Stomach (tissue), 9 donors: ENCODE results near the gene TRNT1. TPM values are rescaled to one million over a fixed set of nuclear protein-coding genes. Genes with fewer than 3 reads are reported as not detected.
A peak's percentile ranks its signal among the peaks of the same experiment; 100 is the strongest.

Experiments used
- DNase-seq, 2 donors: peaks; one replicate each; pipeline versions ENCODE4 v3.0.0 to v3.0.0-alpha.2; 2013 to 2019
- H3K27ac ChIP-seq, 5 donors: fragments of 200-600 bp in 4 of 5; sonication (generic) in 4 of 5; one replicate each; pipeline ENCODE4 v1.5.1; 2013 to 2019; ENCODE audit warnings: mild to moderate bottlenecking in 1 of 5, moderate library complexity in 1 of 5
- H3K27me3 ChIP-seq, 3 donors: fragments of 200-600 bp; sonication (generic); one replicate each; pipeline ENCODE4 v1.5.1; 2017 to 2019; ENCODE audit warnings: mixed run types in 1 of 3
- H3K36me3 ChIP-seq, 4 donors: fragments of 200-600 bp; sonication (generic); 1 replicate in 3 of 4; 2 replicates in 1 of 4; pipeline ENCODE4 v1.5.1; 2016 to 2019
- H3K4me1 ChIP-seq, 4 donors: fragments of 200-600 bp; sonication (generic); one replicate each; pipeline ENCODE4 v1.5.1; 2016 to 2019
- H3K4me3 ChIP-seq, 4 donors: fragments of 200-600 bp; sonication (generic) in 3 of 4; one replicate each; pipeline ENCODE4 v1.5.1; 2016 to 2019; ENCODE audit warnings: mild to moderate bottlenecking in 1 of 4
- H3K9me3 ChIP-seq, 4 donors: fragments of 200-600 bp; sonication (generic); one replicate each; pipeline ENCODE4 v1.5.1; 2016 to 2019
- CTCF ChIP-seq, 7 experiments: fragments of 450-650 bp in 4 of 7; fragments of 200-600 bp in 3 of 7; sonication (generic) in 3 of 7; IDR thresholded peaks; one replicate each; pipeline ENCODE4 v1.5.1; 2016 to 2019; ENCODE audit warnings: antibody characterized with exemption in 7 of 7, control low read depth in 2 of 7, mild to moderate bottlenecking in 1 of 7
- EP300 ChIP-seq: sonication (generic); formaldehyde crosslinking; IDR thresholded peaks from one replicate; pipeline ENCODE4 v1.6.1; 2017; ENCODE audit warnings: antibody characterized with exemption
- POLR2A ChIP-seq, 4 donors: fragments of 450-650 bp; IDR thresholded peaks; one replicate each; pipeline ENCODE4 v1.6.1; 2016; ENCODE audit warnings: antibody characterized with exemption in 4 of 4, control low read depth in 2 of 4, mild to moderate bottlenecking in 1 of 4, moderate library complexity in 1 of 4
- POLR2AphosphoS5 ChIP-seq, 3 donors: sonication (generic); formaldehyde crosslinking; IDR thresholded peaks; one replicate each; pipeline ENCODE4 v1.6.1; 2016; ENCODE audit warnings: antibody characterized with exemption in 3 of 3
- WGBS, 5 donors: extraction: QIAGEN DNeasy Blood & Tissue Kit in 3 of 5; methylation state at CpG; one replicate each; pipeline versions ENCODE4 v1.1.5 to v1.1.7; 2013 to 2018; 5-methylcytosine and 5-hydroxymethylcytosine counted together
- intact Hi-C: fragments of 100-400 bp; cut with DNase I; formaldehyde crosslinking; loops from one replicate; pipeline ENCODE4 v1.15.1; 2023; ENCODE audit warnings: low total_unique reads
- polyA plus RNA-seq, 3 donors: library from polyadenylated mRNA; stranded (reverse); fragments of 200-250 nt; gene quantifications; one replicate each; pipeline ENCODE4 v1.2.3, GENCODE V29; 2013
- total RNA-seq, 5 donors: library from RNA; depleted of rRNA; stranded (reverse); fragments of >200 nt; gene quantifications; one replicate each; pipeline versions ENCODE4 v1.1.0 to v1.2.3, GENCODE V29; 2014 to 2016
- donor health status: healthy with polysubstance abuse.
- donor health status: Bipolar disorder and iron deficiency.
- donor health status: healthy.

The TRNT1 gene
- total and polyA plus RNA-seq, 8 donors = 5.4 to 33.0 (median 14.7) TPM

GRCh38 chr3:3189102-3189727, 62.5 kb downstream of the TRNT1 start:
- DNase-seq = peak in 1 of 2 donors; percentile 48
- H3K36me3 ChIP-seq = no peaks in the 10 kb centered on the region
- no peak overlapping the region for H3K27ac ChIP-seq
- no peak overlapping the region for H3K4me3 ChIP-seq
- H3K4me1 ChIP-seq = peaks cover 4 to 12% (median 7%) of the 10 kb centered on the region in 4 donors
- H3K9me3 ChIP-seq = peaks cover 0 to 11% (median 8%) of the 10 kb centered on the region in 4 donors
- intact Hi-C loops = no loop called here
- WGBS, 5 donors = 43 to 69% (median 50%) methylated on average over 1 of the region's 1 CpG
- H3K27me3 ChIP-seq = no peaks in the 10 kb centered on the region
- TF ChIP-seq POLR2AphosphoS5 (IDR thresholded peaks at IDR 0.05) = no peak

DNA sequence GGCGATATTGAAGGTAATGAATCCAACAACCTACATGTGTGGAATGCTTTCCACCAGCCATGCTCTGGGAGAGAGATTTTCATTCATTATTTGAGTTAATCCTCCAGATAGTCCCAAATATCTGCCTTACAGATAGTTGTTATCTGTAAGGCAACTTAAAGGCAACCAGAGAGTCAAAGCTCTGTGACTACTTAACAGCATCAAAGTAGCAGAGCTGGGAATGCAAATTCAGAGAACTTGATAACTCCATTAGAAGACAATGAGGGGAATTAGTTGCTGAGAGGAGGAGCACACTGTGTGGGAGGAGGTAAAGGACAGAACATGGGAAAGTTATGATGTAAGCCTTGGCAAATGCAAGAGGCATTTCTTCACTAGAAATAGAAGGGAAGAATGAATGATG, 63.2 kb downstream of the TRNT1 start:
- Histone ChIP-seq H3K27ac (no peak overlapping the region), H3K4me1 (peaks cover 4 to 12% (median 7%) of the 10 kb centered on the region in 4 donors), H3K27me3 (no peaks in the 10 kb centered on the region), H3K36me3 (no peaks in the 10 kb centered on the region), H3K9me3 (peaks cover 0 to 11% (median 8%) of the 10 kb centered on the region in 4 donors), H3K4me3 (no peak overlapping the region)
- no peak for DNase-seq
- WGBS, 5 donors = 50 to 94% (median 63%) methylated on average over 1 of the region's 1 CpG
- intact Hi-C loops = no loop called here
- TF ChIP-seq CTCF (IDR thresholded peaks at IDR 0.05) (no peak), POLR2AphosphoS5 (IDR thresholded peaks at IDR 0.05) (no peak), EP300 (no peak), POLR2A (IDR thresholded peaks at IDR 0.05) (no peak)

- no peak overlapping the region for H3K27ac ChIP-seq
- WGBS, 5 donors = 8 to 27% (median 15%) methylated on average over 4 of the region's 4 CpGs
- peaks cover 4 to 12% (median 7%) of the 10 kb centered on the region in 4 donors for H3K4me1 ChIP-seq
- no peak overlapping the region for H3K4me3 ChIP-seq
- H3K36me3 ChIP-seq = no peaks in the 10 kb centered on the region
- DNase-seq = peak; percentile 50 to 63
- intact Hi-C loops = no loop called here
- no peaks in the 10 kb centered on the region for H3K27me3 ChIP-seq
- peaks cover 0 to 3% (median 3%) of the 10 kb centered on the region in 4 donors for H3K9me3 ChIP-seq
- TF ChIP-seq EP300 (no peak), POLR2AphosphoS5 (IDR thresholded peaks at IDR 0.05) (peak in 2 of 3 donors; percentile 33 to 76)
Measured at GRCh38 chr3:3191675-3192285, 65.0 kb downstream of the TRNT1 start.

DNA sequence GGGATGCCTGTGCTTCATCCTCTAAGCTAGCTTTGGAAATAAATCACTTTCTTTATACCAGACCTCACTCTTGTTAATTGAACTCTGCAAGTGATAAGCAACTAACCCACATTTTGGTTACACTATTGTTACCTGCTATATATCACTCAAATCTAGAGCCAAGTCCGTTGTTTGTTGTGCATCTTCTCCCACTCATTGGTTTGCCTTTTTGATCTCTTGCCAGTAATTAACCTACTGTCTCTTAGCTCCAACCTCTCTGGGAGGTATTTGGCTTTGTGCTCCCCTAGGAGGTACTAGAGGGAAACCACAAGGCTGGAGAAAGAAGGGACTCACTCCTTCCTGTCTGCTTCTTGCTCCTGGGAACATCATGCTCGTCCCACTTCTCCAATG, 65.5 kb downstream of the TRNT1 start:
- Histone ChIP-seq H3K36me3 (no peaks in the 10 kb centered on the region), H3K27ac (no peak overlapping the region), H3K9me3 (no peaks in the 10 kb centered on the region), H3K27me3 (no peaks in the 10 kb centered on the region), H3K4me1 (peaks cover 4 to 12% (median 7%) of the 10 kb centered on the region in 4 donors), H3K4me3 (no peak overlapping the region)
- intact Hi-C loops = no loop called here
- no peak for DNase-seq
- WGBS, 5 donors = 10 to 24% (median 17%) methylated on average over 2 of the region's 2 CpGs
- no peak for TF ChIP-seq POLR2A (IDR thresholded peaks at IDR 0.05)
- no peak for TF ChIP-seq POLR2AphosphoS5 (IDR thresholded peaks at IDR 0.05)
- no peak for TF ChIP-seq CTCF (IDR thresholded peaks at IDR 0.05)
- TF ChIP-seq EP300 = no peak

- Histone ChIP-seq H3K36me3 (no peaks in the 10 kb centered on the region), H3K9me3 (no peaks in the 10 kb centered on the region), H3K27ac (no peak overlapping the region), H3K4me3 (no peak overlapping the region), H3K4me1 (peaks cover 4 to 12% (median 7%) of the 10 kb centered on the region in 4 donors), H3K27me3 (no peaks in the 10 kb centered on the region)
- TF ChIP-seq POLR2AphosphoS5 (IDR thresholded peaks at IDR 0.05) (no peak), POLR2A (IDR thresholded peaks at IDR 0.05) (no peak), EP300 (no peak), CTCF (IDR thresholded peaks at IDR 0.05) (no peak)
- DNase-seq = no peak
- intact Hi-C loops = no loop called here
Measured at GRCh38 chr3:3194861-3195260, 68.1 kb downstream of the TRNT1 start.
